DOHH2 (cell line): Measurements from ENCODE around the gene C1QTNF12.

Source experiments
- H3F3A ChIP-seq: fragments of 200-600 bp; sonication (generic), shearing (Covaris generic); 2 replicates; pipeline ENCODE4 v1.6.0; 2016; ENCODE audit warnings: antibody characterized with exemption, mild to moderate bottlenecking; ENCODE audit not compliant: control insufficient read depth, insufficient read depth
- H3K27ac ChIP-seq: fragments of 200-600 bp; sonication (generic); 2 replicates; pipeline ENCODE4 v1.5.1; 2014; ENCODE audit warnings: low read depth, mild to moderate bottlenecking, low read length, moderate library complexity
- H3K27me3 ChIP-seq: fragments of 200-600 bp; sonication (generic); 2 replicates; pipeline ENCODE4 v1.6.1; 2014; ENCODE audit warnings: mild to moderate bottlenecking, low read length, mixed read lengths; ENCODE audit not compliant: control insufficient read depth
- H3K36me3 ChIP-seq: fragments of 200-600 bp; sonication (generic); 2 replicates; pipeline ENCODE4 v1.6.1; 2014; ENCODE audit warnings: mild to moderate bottlenecking, low read length, moderate library complexity, mixed read lengths; ENCODE audit not compliant: control insufficient read depth
- H3K4me1 ChIP-seq: fragments of 200-600 bp; sonication (generic); 2 replicates; pipeline ENCODE4 v1.6.1; 2014; ENCODE audit warnings: mild to moderate bottlenecking, low read length, mixed read lengths; ENCODE audit not compliant: control insufficient read depth
- H3K4me2 ChIP-seq: fragments of 200-600 bp; sonication (generic); 2 replicates; pipeline ENCODE4 v1.6.0; 2014; ENCODE audit warnings: mild to moderate bottlenecking, low read length, moderate library complexity
- H3K4me3 ChIP-seq: fragments of 200-600 bp; sonication (generic); 2 replicates; pipeline ENCODE4 v1.5.1; 2014; ENCODE audit warnings: mild to moderate bottlenecking, low read length, mixed read lengths
- H3K79me2 ChIP-seq: fragments of 200-600 bp; sonication (generic); 2 replicates; pipeline ENCODE4 v1.6.1; 2014; ENCODE audit warnings: mild to moderate bottlenecking, low read length, mixed read lengths; ENCODE audit not compliant: control insufficient read depth
- H3K9me2 ChIP-seq: fragments of 200-600 bp; sonication (generic); replicated peaks from 2 replicates; pipeline ENCODE4 v1.6.1; 2014; ENCODE audit warnings: mild to moderate bottlenecking, low read length, mixed read lengths; ENCODE audit not compliant: control insufficient read depth
- H3K9me3 ChIP-seq: fragments of 200-600 bp; sonication (generic); 2 replicates; pipeline ENCODE4 v1.6.1; 2014; ENCODE audit warnings: antibody characterized with exemption, low read length, mixed read lengths; ENCODE audit not compliant: control insufficient read depth, insufficient read depth
- H4K20me1 ChIP-seq: fragments of 200-600 bp; sonication (generic); 2 replicates; pipeline ENCODE4 v1.6.0; 2014; ENCODE audit warnings: low read depth, mild to moderate bottlenecking, antibody characterized with exemption, low read length, moderate library complexity; ENCODE audit not compliant: control insufficient read depth, insufficient read depth
- CTCF ChIP-seq: fragments of 200-600 bp; sonication (generic); IDR thresholded peaks from one replicate; pipeline ENCODE4 v1.5.1; 2014; ENCODE audit warnings: antibody characterized with exemption, mild to moderate bottlenecking, low read depth, low read length; ENCODE audit not compliant: poor library complexity, severe bottlenecking
- EZH2phosphoT487 ChIP-seq: fragments of 200-600 bp; sonication (generic); IDR thresholded peaks from 2 replicates; pipeline ENCODE4 v1.6.1; 2017; ENCODE audit warnings: borderline replicate concordance, mild to moderate bottlenecking, antibody characterized with exemption, low read length, moderate library complexity, mixed read lengths

Gene C1QTNF12

DNA sequence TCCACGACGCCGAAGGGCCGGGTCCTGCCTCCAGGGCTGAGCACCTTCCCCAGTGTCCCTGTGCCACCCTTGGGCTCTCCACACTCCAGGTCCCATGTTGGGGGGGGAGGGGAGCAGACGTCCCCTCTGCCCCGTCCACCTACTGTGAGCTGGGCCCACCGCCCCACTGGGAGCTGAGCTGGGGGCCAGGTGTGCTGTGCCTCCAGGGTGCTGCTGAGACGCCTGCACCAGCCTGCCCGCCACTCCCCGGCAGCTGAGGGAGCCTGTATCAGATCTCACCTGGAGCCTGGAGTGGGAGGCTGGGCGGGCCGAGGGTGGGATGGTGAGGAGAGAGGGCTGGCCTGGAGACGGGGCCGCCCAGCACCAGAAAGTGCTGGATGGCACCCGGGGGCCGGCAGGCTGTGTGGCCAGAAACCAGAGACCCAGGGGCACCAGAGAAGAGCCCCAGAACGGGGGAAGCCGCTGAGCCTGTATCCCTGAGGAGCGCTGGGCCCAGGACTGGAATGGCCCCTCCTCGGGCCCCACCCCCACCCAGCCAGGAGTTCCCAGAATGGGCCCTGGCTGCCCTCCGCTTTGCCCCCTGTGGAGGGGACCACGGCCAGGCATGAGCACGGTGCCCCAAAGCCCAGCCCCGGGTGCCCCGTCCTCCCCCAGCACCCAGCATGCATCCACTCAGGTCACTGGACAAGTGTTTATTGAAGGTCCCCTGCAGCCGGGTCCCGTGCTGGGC is 43.5 kb downstream of the C1QTNF12 start:
- H3K36me3 ChIP-seq = no peaks in the 10 kb centered on the region
- no peaks in the 10 kb centered on the region for H3K9me2 ChIP-seq
- no peaks in the 10 kb centered on the region for H3F3A ChIP-seq
- H3K9me3 ChIP-seq = no peaks in the 10 kb centered on the region
- peaks cover 47% of the 10 kb centered on the region for H3K27me3 ChIP-seq
- no peak overlapping the region for H3K4me2 ChIP-seq
- H3K4me3 ChIP-seq = no peak overlapping the region
- TF ChIP-seq EZH2phosphoT487 (no peak), CTCF (no peak)
- 0 out of 2 replicates have a peak, but pooled peaks cover 5% of the 10 kb centered on the region for H4K20me1 ChIP-seq
- H3K4me1 ChIP-seq = peaks cover 16% of the 10 kb centered on the region
- H3K27ac ChIP-seq = no peak overlapping the region
- no peaks in the 10 kb centered on the region for H3K79me2 ChIP-seq

GRCh38 chr1:1200876-1201810 is 45.4 kb downstream of the C1QTNF12 start:
- H3K4me3 ChIP-seq = no peak overlapping the region
- no peaks in the 10 kb centered on the region for H3F3A ChIP-seq
- no peak for TF ChIP-seq EZH2phosphoT487
- no peak for TF ChIP-seq CTCF
- H3K36me3 ChIP-seq = no peaks in the 10 kb centered on the region
- H3K4me1 ChIP-seq = peaks cover 5% of the 10 kb centered on the region
- H3K79me2 ChIP-seq = no peaks in the 10 kb centered on the region
- H3K4me2 ChIP-seq = no peak overlapping the region
- no peaks in the 10 kb centered on the region for H4K20me1 ChIP-seq
- no peak overlapping the region for H3K27ac ChIP-seq
- peaks cover 32% of the 10 kb centered on the region for H3K27me3 ChIP-seq
- H3K9me2 ChIP-seq = no peaks in the 10 kb centered on the region
- H3K9me3 ChIP-seq = no peaks in the 10 kb centered on the region

GRCh38 chr1:1199961-1200875 is 46.3 kb downstream of the C1QTNF12 start:
- H4K20me1 ChIP-seq = no peaks in the 10 kb centered on the region
- H3F3A ChIP-seq = no peaks in the 10 kb centered on the region
- no peaks in the 10 kb centered on the region for H3K79me2 ChIP-seq
- no peak overlapping the region for H3K27ac ChIP-seq
- peaks cover 25% of the 10 kb centered on the region for H3K27me3 ChIP-seq
- H3K4me3 ChIP-seq = no peak overlapping the region
- H3K4me1 ChIP-seq = no peaks in the 10 kb centered on the region
- no peaks in the 10 kb centered on the region for H3K36me3 ChIP-seq
- no peak overlapping the region for H3K4me2 ChIP-seq
- no peaks in the 10 kb centered on the region for H3K9me3 ChIP-seq
- H3K9me2 ChIP-seq = no peaks in the 10 kb centered on the region
- TF ChIP-seq CTCF = no peak
- no peak for TF ChIP-seq EZH2phosphoT487
